Mesendoderm (in vitro differentiated cells): ENCODE data around the gene TRMT44.

Experiments
- DNase-seq: peaks from one replicate; pipeline ENCODE4 v3.0.0; 2013
- H2AK5ac ChIP-seq: 2 replicates; pipeline ENCODE4 v1.6.1; 2013; ENCODE audit warnings: low read length, inconsistent platforms
- H2BK120ac ChIP-seq: 2 replicates; pipeline ENCODE4 v1.6.1; 2013; ENCODE audit warnings: low read depth, mild to moderate bottlenecking, low read length, moderate library complexity, mixed read lengths
- H2BK15ac ChIP-seq: replicated peaks from 2 replicates; pipeline ENCODE4 v1.6.1; 2013; ENCODE audit warnings: low read depth, mild to moderate bottlenecking, moderate library complexity
- H2BK5ac ChIP-seq: 2 replicates; pipeline ENCODE4 v1.6.1; 2013; ENCODE audit warnings: low read length, inconsistent platforms
- H3K18ac ChIP-seq: 2 replicates; pipeline ENCODE4 v1.6.1; 2013; ENCODE audit warnings: mild to moderate bottlenecking, low read length, mixed read lengths
- H3K23ac ChIP-seq: one replicate; pipeline ENCODE4 v1.6.1; 2013; ENCODE audit warnings: low read length
- H3K27ac ChIP-seq: 2 replicates; pipeline ENCODE4 v1.5.1; 2013; ENCODE audit warnings: low read depth, mild to moderate bottlenecking, inconsistent platforms, low read length, moderate library complexity
- H3K27me3 ChIP-seq: 2 replicates; pipeline ENCODE4 v1.6.1; 2013; ENCODE audit warnings: low read length, control low read depth, mild to moderate bottlenecking, inconsistent platforms; ENCODE audit not compliant: insufficient read depth, poor library complexity
- H3K36me3 ChIP-seq: 2 replicates; pipeline ENCODE4 v1.6.1; 2013; ENCODE audit warnings: low read length, inconsistent platforms; ENCODE audit not compliant: control insufficient read depth, insufficient read depth
- H3K4ac ChIP-seq: one replicate; pipeline ENCODE4 v1.6.1; 2013; ENCODE audit warnings: low read depth, mild to moderate bottlenecking, low read length, moderate library complexity
- H3K4me1 ChIP-seq: 2 replicates; pipeline ENCODE4 v1.6.1; 2013; ENCODE audit warnings: low read depth, low read length, inconsistent platforms; ENCODE audit not compliant: control insufficient read depth
- H3K4me2 ChIP-seq: 2 replicates; pipeline ENCODE4 v1.6.1; 2013; ENCODE audit warnings: low read length
- H3K4me3 ChIP-seq: 2 replicates; pipeline ENCODE4 v1.5.1; 2013; ENCODE audit warnings: mild to moderate bottlenecking, low read length
- H3K56ac ChIP-seq: one replicate; pipeline ENCODE4 v1.6.1; 2013; ENCODE audit warnings: low read length
- H3K79me1 ChIP-seq: 2 replicates; pipeline ENCODE4 v1.6.1; 2013; ENCODE audit warnings: low read length, inconsistent platforms
- H3K79me2 ChIP-seq: 2 replicates; pipeline ENCODE4 v1.6.1; 2013; ENCODE audit warnings: mild to moderate bottlenecking, low read length; ENCODE audit not compliant: control insufficient read depth, insufficient read depth
- H3K9ac ChIP-seq: 2 replicates; pipeline ENCODE4 v1.6.1; 2013; ENCODE audit warnings: low read length, inconsistent platforms
- H4K5ac ChIP-seq: one replicate; pipeline ENCODE4 v1.6.1; 2013; ENCODE audit warnings: low read length
- H4K8ac ChIP-seq: one replicate; pipeline ENCODE4 v1.6.1; 2013; ENCODE audit warnings: low read depth, mild to moderate bottlenecking, control low read depth, low read length, moderate library complexity
- WGBS: extraction: QIAGEN DNeasy Blood & Tissue Kit; methylation state at CpG from one replicate; pipeline ENCODE4 v1.1.7; 2013; ENCODE audit warnings: low lambda C conversion rate, missing lambda C conversion rate; ENCODE audit not compliant: insufficient coverage; ENCODE audit errors: extremely low coverage; 5-methylcytosine and 5-hydroxymethylcytosine counted together

Gene TRMT44

GRCh38 chr4:8399298-8399697 is 41.3 kb upstream of the TRMT44 start:
- Histone ChIP-seq H2BK120ac (no peak overlapping the region), H3K79me2 (no peaks in the 10 kb centered on the region), H3K27ac (no peak overlapping the region), H2BK15ac (no peak overlapping the region), H3K4me2 (no peak overlapping the region), H3K4me3 (no peak overlapping the region), H3K27me3 (no peaks in the 10 kb centered on the region), H3K79me1 (no peaks in the 10 kb centered on the region), H3K9ac (no peak overlapping the region), H3K4me1 (peaks cover 4% of the 10 kb centered on the region), H3K23ac (no peak overlapping the region), H2BK5ac (no peak overlapping the region), H4K8ac (no peak overlapping the region), H3K4ac (no peak overlapping the region), H2AK5ac (no peak overlapping the region), H4K5ac (no peak overlapping the region), H3K36me3 (peaks cover 2% of the 10 kb centered on the region), H3K18ac (no peak overlapping the region), H3K56ac (no peak overlapping the region)
- no CpG with 5 or more reads among the region's 15 CpGs for WGBS
- no peak for DNase-seq

- H2AK5ac ChIP-seq = no peak overlapping the region
- DNase-seq = peak; percentile 25
- no peak overlapping the region for H3K4ac ChIP-seq
- no peak overlapping the region for H3K56ac ChIP-seq
- H4K8ac ChIP-seq = no peak overlapping the region
- no peaks in the 10 kb centered on the region for H3K27me3 ChIP-seq
- WGBS = no CpG with 5 or more reads among the region's 13 CpGs
- H3K9ac ChIP-seq = no peak overlapping the region
- H3K4me2 ChIP-seq = no peak overlapping the region
- no peak overlapping the region for H3K4me3 ChIP-seq
- H2BK120ac ChIP-seq = no peak overlapping the region
- H3K79me1 ChIP-seq = no peaks in the 10 kb centered on the region
- H2BK15ac ChIP-seq = no peak overlapping the region
- no peak overlapping the region for H2BK5ac ChIP-seq
- H4K5ac ChIP-seq = no peak overlapping the region
- peaks cover 4% of the 10 kb centered on the region for H3K4me1 ChIP-seq
- H3K27ac ChIP-seq = no peak overlapping the region
- no peak overlapping the region for H3K18ac ChIP-seq
- H3K79me2 ChIP-seq = no peaks in the 10 kb centered on the region
- H3K23ac ChIP-seq = no peak overlapping the region
- H3K36me3 ChIP-seq = no peaks in the 10 kb centered on the region
These were observed 39.8 kb upstream of the TRMT44 start for GRCh38 chr4:8400632-8401325.

- H2BK15ac ChIP-seq = no peak overlapping the region
- no peak overlapping the region for H3K23ac ChIP-seq
- no peak overlapping the region for H2BK120ac ChIP-seq
- H3K79me2 ChIP-seq = no peaks in the 10 kb centered on the region
- no peak overlapping the region for H4K8ac ChIP-seq
- H2AK5ac ChIP-seq = no peak overlapping the region
- no peak overlapping the region for H3K56ac ChIP-seq
- no peak overlapping the region for H4K5ac ChIP-seq
- WGBS = no CpG with 5 or more reads among the region's 10 CpGs
- H3K4me1 ChIP-seq = peaks cover 3% of the 10 kb centered on the region
- H2BK5ac ChIP-seq = no peak overlapping the region
- no peak for DNase-seq
- no peak overlapping the region for H3K4me3 ChIP-seq
- H3K27ac ChIP-seq = no peak overlapping the region
- no peaks in the 10 kb centered on the region for H3K27me3 ChIP-seq
- H3K9ac ChIP-seq = no peak overlapping the region
- H3K18ac ChIP-seq = no peak overlapping the region
- no peaks in the 10 kb centered on the region for H3K79me1 ChIP-seq
- no peak overlapping the region for H3K4me2 ChIP-seq
- H3K4ac ChIP-seq = no peak overlapping the region
- H3K36me3 ChIP-seq = peaks cover 4% of the 10 kb centered on the region
These were observed 38.9 kb upstream of the TRMT44 start for GRCh38 chr4:8401665-8402064.

GRCh38 chr4:8402181-8402597 is 38.4 kb upstream of the TRMT44 start:
- H2BK5ac ChIP-seq = no peak overlapping the region

GRCh38 chr4:8402640-8403039 is 37.9 kb upstream of the TRMT44 start:
- Histone ChIP-seq H3K27me3 (no peaks in the 10 kb centered on the region), H3K4me1 (no peaks in the 10 kb centered on the region), H3K18ac (no peak overlapping the region), H3K23ac (no peak overlapping the region), H3K36me3 (peaks cover 4% of the 10 kb centered on the region), H3K9ac (no peak overlapping the region), H2BK120ac (no peak overlapping the region), H2BK5ac (no peak overlapping the region), H3K79me1 (no peaks in the 10 kb centered on the region), H3K27ac (no peak overlapping the region), H3K4me2 (no peak overlapping the region), H3K56ac (no peak overlapping the region), H2AK5ac (no peak overlapping the region), H3K4me3 (no peak overlapping the region), H2BK15ac (no peak overlapping the region), H3K4ac (no peak overlapping the region), H4K8ac (no peak overlapping the region), H4K5ac (no peak overlapping the region), H3K79me2 (no peaks in the 10 kb centered on the region)
- no CpG with 5 or more reads among the region's 14 CpGs for WGBS
- DNase-seq = no peak

More at GRCh38 chr4:8402181-8402597, 38.4 kb upstream of the TRMT44 start:
- Histone ChIP-seq H3K9ac (no peak overlapping the region), H4K8ac (no peak overlapping the region), H2AK5ac (no peak overlapping the region), H3K36me3 (peaks cover 4% of the 10 kb centered on the region), H2BK120ac (no peak overlapping the region), H3K4me3 (no peak overlapping the region), H3K27me3 (no peaks in the 10 kb centered on the region), H2BK15ac (no peak overlapping the region), H3K79me1 (no peaks in the 10 kb centered on the region), H3K56ac (no peak overlapping the region), H3K23ac (no peak overlapping the region), H3K4ac (no peak overlapping the region), H3K4me2 (no peak overlapping the region), H3K4me1 (no peaks in the 10 kb centered on the region), H3K18ac (no peak overlapping the region), H4K5ac (no peak overlapping the region), H3K79me2 (no peaks in the 10 kb centered on the region), H3K27ac (no peak overlapping the region)
- no peak for DNase-seq
- WGBS = no CpG with 5 or more reads among the region's 11 CpGs
